Upper lobe of right lung (tissue), 1 donor: Measurements from ENCODE around the gene SCN3B. TPM values are rescaled to one million over a fixed set of nuclear protein-coding genes. Genes with fewer than 3 reads are reported as not detected.

ENCODE experiments used
- ATAC-seq: fragments of 200-7000 bp; cut with Tn5 transposase; one replicate; pipeline ENCODE4 v1.9.1; 2020; ENCODE audit warnings: mild to moderate bottlenecking, moderate library complexity
- DNase-seq: peaks from one replicate; pipeline ENCODE4 v3.0.0-alpha.2; 2020
- H3K27ac ChIP-seq: fragments of 200-600 bp; one replicate; pipeline ENCODE4 v1.8.0; 2022
- H3K27me3 ChIP-seq: fragments of 200-600 bp; one replicate; pipeline ENCODE4 v1.8.0; 2022; ENCODE audit warnings: mild to moderate bottlenecking
- H3K36me3 ChIP-seq: fragments of 200-600 bp; one replicate; pipeline ENCODE4 v1.8.0; 2022
- H3K4me1 ChIP-seq: fragments of 200-600 bp; one replicate; pipeline ENCODE4 v1.8.0; 2022
- H3K4me3 ChIP-seq: fragments of 200-600 bp; one replicate; pipeline ENCODE4 v1.8.0; 2022; ENCODE audit warnings: mild to moderate bottlenecking
- H3K9me3 ChIP-seq: fragments of 200-600 bp; one replicate; pipeline ENCODE4 v1.8.0; 2022
- CTCF ChIP-seq: fragments of 200-600 bp; IDR thresholded peaks from one replicate; pipeline ENCODE4 v1.8.0; 2022; ENCODE audit warnings: antibody characterized with exemption
- intact Hi-C: fragments of 100-400 bp; cut with DNase I; formaldehyde crosslinking; loops from one replicate; pipeline ENCODE4 v1.11.0; 2022
- total RNA-seq: library from RNA; stranded (reverse); fragmentation: NEBNext Ultra II Directional; extraction: Animal tissue kit (Norgen Biotek cat#: 25700); gene quantifications from one replicate; pipeline ENCODE4 v1.2.1, GENCODE V29; 2021
- donor health status: DM: no; HTN: yes; CAD: no; lungs with severe emphysema.

Gene SCN3B
- total RNA-seq, 1 donor from 2014 or later: 3.2 TPM

GRCh38 chr11:123630126-123630608 lies 24.3 kb downstream of the SCN3B start:
- intact Hi-C loops: no loop called here
- DNase-seq (no peak), ATAC-seq (no peak)
- H3K4me3 ChIP-seq: no peak overlapping the region
- H3K9me3 ChIP-seq: no peaks in the 10 kb centered on the region
- H3K27me3 ChIP-seq: no peaks in the 10 kb centered on the region
- H3K36me3 ChIP-seq: no peaks in the 10 kb centered on the region
- H3K4me1 ChIP-seq: peaks cover 4% of the 10 kb centered on the region
- no peak overlapping the region for H3K27ac ChIP-seq
- TF ChIP-seq CTCF: no peak

GRCh38 chr11:123628936-123629683 lies 25.3 kb downstream of the SCN3B start:
- Histone ChIP-seq H3K4me1 (peaks cover 4% of the 10 kb centered on the region), H3K27me3 (no peaks in the 10 kb centered on the region), H3K27ac (no peak overlapping the region), H3K9me3 (no peaks in the 10 kb centered on the region), H3K4me3 (no peak overlapping the region), H3K36me3 (no peaks in the 10 kb centered on the region)
- ATAC-seq: peak; percentile 40
- intact Hi-C loops: no loop called here
- TF ChIP-seq CTCF: no peak
- DNase-seq: no peak

GRCh38 chr11:123624974-123625373 lies 29.4 kb downstream of the SCN3B start:
- intact Hi-C loops: no loop called here
- no peak for DNase-seq
- H3K4me3 ChIP-seq: no peak overlapping the region
- H3K4me1 ChIP-seq: no peaks in the 10 kb centered on the region
- no peaks in the 10 kb centered on the region for H3K36me3 ChIP-seq
- no peaks in the 10 kb centered on the region for H3K9me3 ChIP-seq
- TF ChIP-seq CTCF: no peak
- no peak for ATAC-seq
- no peaks in the 10 kb centered on the region for H3K27me3 ChIP-seq
- no peak overlapping the region for H3K27ac ChIP-seq

- H3K27me3 ChIP-seq: no peaks in the 10 kb centered on the region
- no peaks in the 10 kb centered on the region for H3K36me3 ChIP-seq
- intact Hi-C loops: no loop called here
- ATAC-seq (no peak), DNase-seq (no peak)
- no peak overlapping the region for H3K27ac ChIP-seq
- H3K4me3 ChIP-seq: no peak overlapping the region
- H3K9me3 ChIP-seq: no peaks in the 10 kb centered on the region
- TF ChIP-seq CTCF: no peak
- no peaks in the 10 kb centered on the region for H3K4me1 ChIP-seq
Measured at GRCh38 chr11:123622576-123622975, 31.8 kb downstream of the SCN3B start.

GRCh38 chr11:123616505-123617198 lies 37.8 kb downstream of the SCN3B start:
- no peak for TF ChIP-seq CTCF

More at GRCh38 chr11:123616505-123617198, 37.8 kb downstream of the SCN3B start:
- no peaks in the 10 kb centered on the region for H3K27me3 ChIP-seq
- H3K4me1 ChIP-seq: no peaks in the 10 kb centered on the region
- no peaks in the 10 kb centered on the region for H3K9me3 ChIP-seq
- intact Hi-C loops: no loop called here
- H3K27ac ChIP-seq: no peak overlapping the region
- H3K36me3 ChIP-seq: no peaks in the 10 kb centered on the region
- H3K4me3 ChIP-seq: no peak overlapping the region
- DNase-seq: no peak
- ATAC-seq: peak; percentile 57
